A673 (cell line): ENCODE measurements around the gene HAUS6. TPM values are rescaled to one million over a fixed set of nuclear protein-coding genes. Genes with fewer than 3 reads are reported as not detected.

Experiments
- BruUV-seq: library from RNA; stranded (reverse); fragments of 400-500 nt; replicated peaks from 2 replicates; lab custom pipeline; 2021; lab: Mats Ljungman, UMichigan
- CTCF ChIA-PET: fragments of 300-600 bp; sonication (Branson Sonifier 250); formaldehyde crosslinking; loops from one replicate; lab custom pipeline; 2022; ENCODE audit warnings: antibody characterized with exemption; lab: Charles Lee
- POLR2A ChIA-PET: fragments of 300-600 bp; sonication (Branson Sonifier 250); formaldehyde crosslinking; loops from one replicate; lab custom pipeline; 2022; ENCODE audit warnings: antibody characterized with exemption; ENCODE audit not compliant: low non-redundant PET; lab: Charles Lee
- DNase-seq: peaks from one replicate; pipeline ENCODE4 v3.0.0-alpha.2; 2015; ENCODE audit warnings: low spot score
- H3K27ac ChIP-seq: fragments of 200-600 bp; sonication (generic); 2 replicates; pipeline ENCODE4 v1.5.1; 2016; ENCODE audit warnings: mixed run types, low read depth, mild to moderate bottlenecking, mixed read lengths, antibody characterized with exemption, low read length; ENCODE audit not compliant: poor library complexity, severe bottlenecking
- H3K27me3 ChIP-seq: fragments of 200-600 bp; sonication (generic); replicated peaks from 2 replicates; pipeline ENCODE4 v1.6.1; 2017; ENCODE audit warnings: mixed run types, low read depth, mild to moderate bottlenecking, mixed read lengths, antibody characterized with exemption, low read length; ENCODE audit not compliant: insufficient read depth, poor library complexity
- H3K36me3 ChIP-seq: fragments of 200-600 bp; sonication (generic); 2 replicates; pipeline ENCODE4 v1.6.1; 2016; ENCODE audit warnings: mixed run types, mild to moderate bottlenecking, mixed read lengths, antibody characterized with exemption, low read length; ENCODE audit not compliant: insufficient read depth, poor library complexity, severe bottlenecking
- H3K4me1 ChIP-seq: fragments of 200-600 bp; sonication (generic); 2 replicates; pipeline ENCODE4 v1.6.1; 2017; ENCODE audit warnings: mixed run types, mild to moderate bottlenecking, mixed read lengths, antibody characterized with exemption, low read length; ENCODE audit not compliant: insufficient read depth, poor library complexity, severe bottlenecking
- H3K4me3 ChIP-seq: fragments of 200-600 bp; sonication (generic); 2 replicates; pipeline ENCODE4 v1.5.1; 2016; ENCODE audit warnings: low read depth, mixed run types, mild to moderate bottlenecking, mixed read lengths, low read length; ENCODE audit not compliant: poor library complexity, severe bottlenecking
- H3K9me3 ChIP-seq: fragments of 200-600 bp; sonication (generic); 2 replicates; pipeline ENCODE4 v1.6.1; 2016; ENCODE audit warnings: mixed run types, low read depth, mild to moderate bottlenecking, mixed read lengths, antibody characterized with exemption, low read length; ENCODE audit not compliant: poor library complexity, severe bottlenecking
- CTCF ChIP-seq: fragments of 300-800, 200-600 bp; sonication (generic); conservative IDR thresholded peaks from 2 replicates; pipeline ENCODE4 v1.5.1; 2017; ENCODE audit warnings: low read depth, mild to moderate bottlenecking, antibody characterized with exemption, low read length, moderate library complexity, mixed read lengths
- EZH2 ChIP-seq: fragments of 200-600 bp; sonication (generic); IDR thresholded peaks from 2 replicates; pipeline ENCODE4 v1.6.1; 2017; ENCODE audit warnings: borderline replicate concordance, low read depth, mild to moderate bottlenecking, mixed read lengths, antibody characterized with exemption, low read length; ENCODE audit not compliant: poor library complexity, severe bottlenecking
- intact Hi-C: fragments of 100-400 bp; cut with micrococcal nuclease; formaldehyde crosslinking; loops from one replicate; pipeline ENCODE4 v1.10.0; 2022; ENCODE audit not compliant: unreplicated experiment
- total RNA-seq: library from RNA; stranded (reverse); gene quantifications from 2 replicates; pipeline ENCODE4 v1.2.3, GENCODE V29; 2021

HAUS6 gene
- total RNA-seq, 1 experiment from 2014 or later: 26.1 TPM

DNA sequence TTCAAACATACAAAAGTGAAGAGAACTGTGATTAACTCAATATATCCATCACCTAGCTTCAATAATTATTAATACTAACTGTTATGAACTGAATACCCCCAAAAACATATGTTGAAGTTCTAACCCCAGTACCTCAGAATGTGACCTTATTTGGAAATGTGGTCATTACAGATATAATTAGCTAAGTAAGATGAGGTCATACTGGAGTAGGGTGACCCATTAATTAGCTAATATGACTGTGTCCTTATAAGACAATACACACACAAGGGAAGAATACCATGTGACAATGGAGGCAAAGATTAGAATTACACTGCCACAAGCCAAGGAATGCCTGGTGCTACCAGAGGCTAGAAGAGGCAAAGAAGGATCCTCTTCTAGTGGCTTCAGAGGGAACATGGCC, 45.7 kb downstream of the HAUS6 start:
- ChIA-PET CTCF (no interaction called here), POLR2A (no interaction called here)
- peaks cover 16% of the 10 kb centered on the region for H3K36me3 ChIP-seq
- TF ChIP-seq CTCF (no peak), EZH2 (no peak)
- no peaks in the 10 kb centered on the region for H3K27me3 ChIP-seq
- intact Hi-C loops: no loop called here
- no peak overlapping the region for H3K27ac ChIP-seq
- DNase-seq: no peak
- H3K4me3 ChIP-seq: no peak overlapping the region
- H3K4me1 ChIP-seq: no peaks in the 10 kb centered on the region
- BruUV-seq: no TSS peak
- no peaks in the 10 kb centered on the region for H3K9me3 ChIP-seq

- H3K27me3 ChIP-seq: no peaks in the 10 kb centered on the region
- peak overlapping the region; percentile 71 for H3K4me3 ChIP-seq
- no peaks in the 10 kb centered on the region for H3K36me3 ChIP-seq
- ChIA-PET CTCF (no interaction called here), POLR2A (no interaction called here)
- intact Hi-C loops: no loop called here
- BruUV-seq: TSS peak; percentile 60
- TF ChIP-seq CTCF (no peak), EZH2 (no peak)
- no peak for DNase-seq
- no peaks in the 10 kb centered on the region for H3K9me3 ChIP-seq
- no peak overlapping the region for H3K27ac ChIP-seq
- no peaks in the 10 kb centered on the region for H3K4me1 ChIP-seq
Observed at GRCh38 chr9:19050637-19051591, 51.8 kb downstream of the HAUS6 start.

DNA sequence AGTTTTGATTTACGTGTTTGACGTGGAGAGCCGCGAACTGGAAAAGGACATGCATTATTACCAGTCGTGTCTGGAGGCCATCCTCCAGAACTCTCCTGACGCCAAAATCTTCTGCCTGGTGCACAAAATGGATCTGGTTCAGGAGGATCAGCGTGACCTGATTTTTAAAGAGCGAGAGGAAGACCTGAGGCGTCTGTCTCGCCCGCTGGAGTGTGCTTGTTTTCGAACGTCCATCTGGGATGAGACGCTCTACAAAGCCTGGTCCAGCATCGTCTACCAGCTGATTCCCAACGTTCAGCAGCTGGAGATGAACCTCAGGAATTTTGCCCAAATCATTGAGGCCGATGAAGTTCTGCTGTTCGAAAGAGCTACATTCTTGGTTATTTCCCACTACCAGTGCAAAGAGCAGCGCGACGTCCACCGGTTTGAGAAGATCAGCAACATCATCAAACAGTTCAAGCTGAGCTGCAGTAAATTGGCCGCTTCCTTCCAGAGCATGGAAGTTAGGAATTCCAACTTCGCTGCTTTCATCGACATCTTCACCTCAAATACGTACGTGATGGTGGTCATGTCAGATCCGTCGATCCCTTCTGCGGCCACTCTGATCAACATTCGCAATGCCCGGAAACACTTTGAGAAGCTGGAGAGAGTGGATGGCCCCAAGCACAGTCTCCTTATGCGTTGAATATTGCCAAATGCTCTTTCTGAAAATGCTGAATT, 52.6 kb downstream of the HAUS6 start:
- POLR2A ChIA-PET: no interaction called here
- Histone ChIP-seq H3K27me3 (no peaks in the 10 kb centered on the region), H3K4me1 (no peaks in the 10 kb centered on the region), H3K36me3 (no peaks in the 10 kb centered on the region), H3K27ac (peak overlapping the region; percentile 89), H3K4me3 (peak overlapping the region; percentile 71), H3K9me3 (no peaks in the 10 kb centered on the region)
- CTCF ChIA-PET: no interaction called here
- intact Hi-C loops: loop anchor here (2.0 to 5.0 kb wide), 3 partner anchors 125 to 407 kb away; partner anchors contain the start of gene DENND4C
- TF ChIP-seq CTCF (no peak), EZH2 (no peak)
- DNase-seq: peak; percentile 0
- no TSS peak for BruUV-seq
